Neural crest cell (in vitro differentiated cells): ENCODE results near the gene GTF3C5. TPM values are rescaled to one million over a fixed set of nuclear protein-coding genes. Genes with fewer than 3 reads are reported as not detected.
"Not testable (repeated sequence)": the region's sequence is repeated elsewhere in the genome, so short reads cannot be mapped to it uniquely, and the experiment has no call there.

Experiments
- DNase-seq: peaks from one replicate; pipeline ENCODE4 v3.0.0; 2021; ENCODE audit warnings: low read depth, mixed read lengths, low spot score
- H3K27ac Mint-ChIP-seq: one replicate; pipeline ENCODE4 v1.8.0; 2021; ENCODE audit warnings: mild to moderate bottlenecking, mixed read lengths; ENCODE audit not compliant: unreplicated experiment
- H3K27me3 Mint-ChIP-seq: 2 replicates; pipeline ENCODE4 v1.8.0; 2021; ENCODE audit warnings: low read depth, mild to moderate bottlenecking, mixed read lengths
- H3K36me3 Mint-ChIP-seq: 2 replicates; pipeline ENCODE4 v1.8.0; 2021; ENCODE audit warnings: low read depth, mild to moderate bottlenecking, mixed read lengths
- H3K4me1 Mint-ChIP-seq: 2 replicates; pipeline ENCODE4 v1.8.0; 2021; ENCODE audit warnings: mixed read lengths
- H3K4me3 Mint-ChIP-seq: one replicate; pipeline ENCODE4 v1.8.0; 2021; ENCODE audit warnings: mild to moderate bottlenecking, mixed read lengths
- H3K9me3 Mint-ChIP-seq: 2 replicates; pipeline ENCODE4 v1.8.0; 2021; ENCODE audit warnings: mixed read lengths
- CTCF ChIP-seq: fragments of 200-600 bp; sonication (generic); conservative IDR thresholded peaks from 2 replicates; pipeline ENCODE4 v1.5.0; 2021; ENCODE audit warnings: antibody characterized with exemption, mild to moderate bottlenecking
- total RNA-seq: library from RNA; stranded (reverse); gene quantifications from 2 replicates; pipeline ENCODE4 v1.2.1, GENCODE V29; 2021

Gene GTF3C5
- total RNA-seq, 1 donor from 2014 or later: 108 TPM

GRCh38 chr9:133064241-133065069 lies 33.7 kb downstream of the GTF3C5 start:
- H3K36me3 Mint-ChIP-seq: no peaks in the 10 kb centered on the region
- no peak for TF ChIP-seq CTCF
- no peak overlapping the region for H3K27ac Mint-ChIP-seq
- no peaks in the 10 kb centered on the region for H3K9me3 Mint-ChIP-seq
- H3K4me1 Mint-ChIP-seq: peaks cover 14% of the 10 kb centered on the region
- no peaks in the 10 kb centered on the region for H3K27me3 Mint-ChIP-seq
- DNase-seq: no peak
- no peak overlapping the region for H3K4me3 Mint-ChIP-seq

GRCh38 chr9:133065070-133065388 lies 34.2 kb downstream of the GTF3C5 start:
- TF ChIP-seq CTCF: no peak
- Mint-ChIP-seq H3K4me1 (peaks cover 10% of the 10 kb centered on the region), H3K27me3 (no peaks in the 10 kb centered on the region), H3K27ac (no peak overlapping the region), H3K36me3 (no peaks in the 10 kb centered on the region), H3K4me3 (no peak overlapping the region), H3K9me3 (no peaks in the 10 kb centered on the region)
- no peak for DNase-seq

- H3K4me3 Mint-ChIP-seq: no peak overlapping the region
- H3K9me3 Mint-ChIP-seq: no peaks in the 10 kb centered on the region
- H3K36me3 Mint-ChIP-seq: no peaks in the 10 kb centered on the region
- no peak overlapping the region for H3K27ac Mint-ChIP-seq
- no peaks in the 10 kb centered on the region for H3K4me1 Mint-ChIP-seq
- no peak for TF ChIP-seq CTCF
- H3K27me3 Mint-ChIP-seq: no peaks in the 10 kb centered on the region
- no peak for DNase-seq
Observed at GRCh38 chr9:133066181-133066983, 35.6 kb downstream of the GTF3C5 start.

GRCh38 chr9:133067006-133067405 lies 36.2 kb downstream of the GTF3C5 start:
- Mint-ChIP-seq H3K4me1 (no peaks in the 10 kb centered on the region), H3K9me3 (no peaks in the 10 kb centered on the region), H3K27ac (no peak overlapping the region), H3K4me3 (no peak overlapping the region), H3K27me3 (no peaks in the 10 kb centered on the region), H3K36me3 (peaks cover 3% of the 10 kb centered on the region)
- TF ChIP-seq CTCF: no peak
- DNase-seq: no peak

GRCh38 chr9:133067813-133068212 lies 37.0 kb downstream of the GTF3C5 start:
- no peak for TF ChIP-seq CTCF
- Mint-ChIP-seq H3K36me3 (peaks cover 3% of the 10 kb centered on the region), H3K27ac (peak overlapping the region; percentile 50), H3K4me1 (no peaks in the 10 kb centered on the region), H3K27me3 (no peaks in the 10 kb centered on the region), H3K9me3 (no peaks in the 10 kb centered on the region), H3K4me3 (no peak overlapping the region)
- no peak for DNase-seq

GRCh38 chr9:133068431-133068830 lies 37.6 kb downstream of the GTF3C5 start:
- H3K36me3 Mint-ChIP-seq, DNase-seq, H3K4me3 Mint-ChIP-seq, H3K4me1 Mint-ChIP-seq, H3K27me3 Mint-ChIP-seq, H3K9me3 Mint-ChIP-seq, H3K27ac Mint-ChIP-seq: not testable (repeated sequence)

- not testable (repeated sequence) for H3K36me3 Mint-ChIP-seq, H3K9me3 Mint-ChIP-seq, H3K4me1 Mint-ChIP-seq, H3K4me3 Mint-ChIP-seq, H3K27me3 Mint-ChIP-seq, H3K27ac Mint-ChIP-seq, DNase-seq
Observed at GRCh38 chr9:133070500-133070961, 39.7 kb downstream of the GTF3C5 start.

GRCh38 chr9:133070985-133071384 lies 40.2 kb downstream of the GTF3C5 start:
- not testable (repeated sequence) for H3K27me3 Mint-ChIP-seq

More at GRCh38 chr9:133070985-133071384, 40.2 kb downstream of the GTF3C5 start:
- not testable (repeated sequence) for H3K9me3 Mint-ChIP-seq, H3K4me3 Mint-ChIP-seq, H3K36me3 Mint-ChIP-seq, H3K27ac Mint-ChIP-seq, DNase-seq, H3K4me1 Mint-ChIP-seq
